Caco-2 (cell line): Measurements from ENCODE around the gene SLC6A20. TPM values are rescaled to one million over a fixed set of nuclear protein-coding genes. Genes with fewer than 3 reads are reported as not detected.

ENCODE experiments used
- BruUV-seq: library from RNA; stranded (reverse); fragments of 400-500 nt; replicated peaks from 2 replicates; lab custom pipeline; 2021; lab: Mats Ljungman, UMichigan
- CTCF ChIA-PET: fragments of 300-600 bp; sonication (Branson Sonifier 250); formaldehyde crosslinking; loops from one replicate; lab custom pipeline; 2022; ENCODE audit warnings: antibody characterized with exemption; lab: Charles Lee
- POLR2A ChIA-PET: fragments of 300-600 bp; sonication (Branson Sonifier 250); formaldehyde crosslinking; loops from one replicate; lab custom pipeline; 2022; ENCODE audit warnings: antibody characterized with exemption; lab: Charles Lee
- DNase-seq, 2 experiments: peaks; one replicate each; pipeline versions ENCODE4 v3.0.0 to v3.0.0-alpha.2; 2020 to 2022
- H3K27me3 ChIP-seq: replicated peaks from 2 replicates; pipeline ENCODE4 v1.6.0; 2011; ENCODE audit warnings: low read length; ENCODE audit not compliant: control insufficient read depth, insufficient read depth
- H3K36me3 ChIP-seq: 2 replicates; pipeline ENCODE4 v1.5.1; 2011; ENCODE audit warnings: low read length; ENCODE audit not compliant: control insufficient read depth, insufficient read depth
- H3K4me1 ChIP-seq: fragments of 250-450 bp; sonication (Bioruptor Pico); 2 replicates; pipeline ENCODE4 v1.5.1; 2020; ENCODE audit warnings: mild to moderate bottlenecking
- H3K4me3 ChIP-seq: 2 replicates; pipeline ENCODE4 v1.5.1; 2011; ENCODE audit warnings: low read depth, mild to moderate bottlenecking, control low read depth, low read length
- H3K9me3 ChIP-seq: fragments of 250-450 bp; sonication (Bioruptor Pico); 2 replicates; pipeline ENCODE4 v1.5.1; 2020; ENCODE audit warnings: mild to moderate bottlenecking, moderate library complexity
- H3K27ac Mint-ChIP-seq: one replicate; pipeline ENCODE4 v1.8.0; 2022; ENCODE audit warnings: mixed read lengths; ENCODE audit not compliant: unreplicated experiment
- H3K27me3 Mint-ChIP-seq: one replicate; pipeline ENCODE4 v1.8.0; 2022; ENCODE audit warnings: mixed read lengths; ENCODE audit not compliant: insufficient read depth, unreplicated experiment
- H3K36me3 Mint-ChIP-seq: one replicate; pipeline ENCODE4 v1.8.0; 2022; ENCODE audit warnings: mild to moderate bottlenecking, mixed read lengths; ENCODE audit not compliant: insufficient read depth, unreplicated experiment
- H3K4me1 Mint-ChIP-seq: one replicate; pipeline ENCODE4 v1.8.0; 2022; ENCODE audit warnings: low read depth, mixed read lengths; ENCODE audit not compliant: unreplicated experiment
- H3K4me3 Mint-ChIP-seq: one replicate; pipeline ENCODE4 v1.8.0; 2022; ENCODE audit warnings: mild to moderate bottlenecking, moderate library complexity, mixed read lengths; ENCODE audit not compliant: unreplicated experiment
- H3K9me3 Mint-ChIP-seq: one replicate; pipeline ENCODE4 v1.8.0; 2022; ENCODE audit warnings: mixed read lengths; ENCODE audit not compliant: unreplicated experiment
- intact Hi-C: fragments of 100-400 bp; cut with micrococcal nuclease; formaldehyde crosslinking; loops from one replicate; pipeline ENCODE4 v1.10.0; 2022; ENCODE audit not compliant: unreplicated experiment
- total RNA-seq: library from RNA; stranded (reverse); gene quantifications from 2 replicates; pipeline ENCODE4 v1.2.3, GENCODE V29; 2022
- TF ChIP-seq, protein P1 (sequence below), 2 experiments: fragments of 200-600 bp in 1 of 2; IDR thresholded peaks; 1 replicate in 1 of 2; 2 replicates in 1 of 2; pipeline versions ENCODE4 v1.5.1 to v1.8.0; 2011 to 2022; ENCODE audit warnings: antibody characterized with exemption in 1 of 2, control low read depth in 1 of 2, inconsistent platforms in 1 of 2, low read depth in 1 of 2, low read length in 1 of 2, mild to moderate bottlenecking in 1 of 2, moderate library complexity in 1 of 2; ENCODE audit not compliant: insufficient read depth in 1 of 2, severe bottlenecking in 1 of 2, unreplicated experiment in 1 of 2

Gene SLC6A20
- total RNA-seq, 1 experiment from 2014 or later = 0.39 TPM

DNA sequence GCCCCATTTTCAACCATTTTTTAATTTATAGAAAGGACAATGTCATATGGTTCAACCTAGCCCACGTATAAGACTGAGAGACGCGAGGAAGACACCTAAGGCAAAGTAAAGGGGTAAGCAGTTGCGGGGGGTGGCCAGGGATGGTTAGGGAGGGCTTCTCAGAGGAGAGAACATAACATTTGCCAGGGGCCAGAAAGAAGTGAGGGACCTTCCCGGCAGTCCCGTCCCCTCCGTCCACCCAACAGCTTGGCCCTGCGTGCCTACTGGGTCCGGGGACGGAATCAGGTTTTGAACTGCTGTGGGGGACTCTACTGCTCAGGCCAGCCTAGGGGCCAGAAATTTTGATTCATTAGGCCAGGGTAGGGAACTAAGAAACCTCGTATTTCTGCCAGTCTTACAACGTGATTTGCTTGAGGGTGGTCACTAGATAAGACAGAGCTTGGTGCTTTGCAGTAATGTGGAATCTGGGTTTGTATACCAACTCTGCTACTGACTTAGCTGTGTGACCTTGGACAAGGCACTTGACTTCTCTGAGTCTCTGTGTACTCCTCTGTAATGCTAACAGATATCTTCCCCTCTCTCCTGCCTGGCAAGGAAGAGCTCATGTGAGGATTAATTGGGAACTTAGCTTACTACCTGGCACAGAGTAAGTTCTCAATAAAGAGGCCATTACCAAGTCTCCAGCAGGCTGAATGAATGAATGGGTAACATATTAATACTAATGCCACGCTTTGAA is 734 bp upstream of the SLC6A20 start:
- no peaks in the 10 kb centered on the region for H3K9me3 Mint-ChIP-seq
- H3K36me3 ChIP-seq = no peaks in the 10 kb centered on the region; the same call in 1 of the 2 replicates
- peak overlapping the region; percentile 67 for H3K4me3 Mint-ChIP-seq
- no peak overlapping the region for H3K27ac Mint-ChIP-seq
- ChIA-PET CTCF (no interaction called here), POLR2A (no interaction called here)
- H3K27me3 ChIP-seq = no peaks in the 10 kb centered on the region
- H3K4me1 Mint-ChIP-seq = peaks cover 5% of the 10 kb centered on the region
- H3K27me3 Mint-ChIP-seq = peaks cover 4% of the 10 kb centered on the region
- TF ChIP-seq, protein P1, sequence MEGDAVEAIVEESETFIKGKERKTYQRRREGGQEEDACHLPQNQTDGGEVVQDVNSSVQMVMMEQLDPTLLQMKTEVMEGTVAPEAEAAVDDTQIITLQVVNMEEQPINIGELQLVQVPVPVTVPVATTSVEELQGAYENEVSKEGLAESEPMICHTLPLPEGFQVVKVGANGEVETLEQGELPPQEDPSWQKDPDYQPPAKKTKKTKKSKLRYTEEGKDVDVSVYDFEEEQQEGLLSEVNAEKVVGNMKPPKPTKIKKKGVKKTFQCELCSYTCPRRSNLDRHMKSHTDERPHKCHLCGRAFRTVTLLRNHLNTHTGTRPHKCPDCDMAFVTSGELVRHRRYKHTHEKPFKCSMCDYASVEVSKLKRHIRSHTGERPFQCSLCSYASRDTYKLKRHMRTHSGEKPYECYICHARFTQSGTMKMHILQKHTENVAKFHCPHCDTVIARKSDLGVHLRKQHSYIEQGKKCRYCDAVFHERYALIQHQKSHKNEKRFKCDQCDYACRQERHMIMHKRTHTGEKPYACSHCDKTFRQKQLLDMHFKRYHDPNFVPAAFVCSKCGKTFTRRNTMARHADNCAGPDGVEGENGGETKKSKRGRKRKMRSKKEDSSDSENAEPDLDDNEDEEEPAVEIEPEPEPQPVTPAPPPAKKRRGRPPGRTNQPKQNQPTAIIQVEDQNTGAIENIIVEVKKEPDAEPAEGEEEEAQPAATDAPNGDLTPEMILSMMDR (IDR thresholded peaks at IDR 0.05; ENCODE audit: insufficient read depth in 1 of 2, low read depth in 1 of 2, low read length in 1 of 2, severe bottlenecking in 1 of 2, unreplicated experiment in 1 of 2) = no peak
- H3K9me3 ChIP-seq = no peaks in the 10 kb centered on the region
- no peaks in the 10 kb centered on the region for H3K4me1 ChIP-seq
- peak overlapping the region; percentile 64 for H3K4me3 ChIP-seq
- DNase-seq = no peak
- intact Hi-C loops = no loop called here
- no peaks in the 10 kb centered on the region for H3K36me3 Mint-ChIP-seq
- BruUV-seq = no TSS peak

DNA sequence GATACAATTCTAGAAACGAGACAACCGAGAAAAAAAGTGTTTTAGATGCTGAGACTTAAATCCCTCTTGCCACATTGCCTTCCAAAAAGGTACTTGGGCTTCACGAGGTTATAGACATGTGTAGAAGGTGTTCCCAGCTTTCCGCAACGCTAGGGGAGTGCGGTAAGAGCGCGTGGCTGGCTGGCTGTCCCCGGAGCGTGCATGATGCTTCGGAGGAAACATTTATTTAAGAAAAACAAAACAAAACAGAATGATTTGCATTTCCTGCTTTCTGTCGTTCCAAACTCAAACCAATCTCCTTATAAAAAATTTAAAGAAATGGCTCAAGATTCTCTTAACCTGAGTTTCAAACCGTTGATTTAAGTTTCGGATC is 841 bp downstream of the SLC6A20 start:
- BruUV-seq = TSS peak; percentile 53
- Histone ChIP-seq H3K9me3 (no peaks in the 10 kb centered on the region), H3K4me1 (no peaks in the 10 kb centered on the region), H3K36me3 (no peaks in the 10 kb centered on the region; the same call in 1 of the 2 replicates), H3K27me3 (no peaks in the 10 kb centered on the region), H3K4me3 (peak overlapping the region; percentile 64)
- TF ChIP-seq, protein P1 (IDR thresholded peaks at IDR 0.05; ENCODE audit: insufficient read depth in 1 of 2, low read depth in 1 of 2, low read length in 1 of 2, severe bottlenecking in 1 of 2, unreplicated experiment in 1 of 2) = no peak
- Mint-ChIP-seq H3K27ac (no peak overlapping the region), H3K27me3 (peaks cover 4% of the 10 kb centered on the region), H3K4me3 (peak overlapping the region; percentile 67), H3K4me1 (peaks cover 5% of the 10 kb centered on the region), H3K9me3 (peaks cover under 1% of the 10 kb centered on the region), H3K36me3 (no peaks in the 10 kb centered on the region)
- intact Hi-C loops = no loop called here
- POLR2A ChIA-PET = no interaction called here
- CTCF ChIA-PET = no interaction called here
- no peak for DNase-seq

DNA sequence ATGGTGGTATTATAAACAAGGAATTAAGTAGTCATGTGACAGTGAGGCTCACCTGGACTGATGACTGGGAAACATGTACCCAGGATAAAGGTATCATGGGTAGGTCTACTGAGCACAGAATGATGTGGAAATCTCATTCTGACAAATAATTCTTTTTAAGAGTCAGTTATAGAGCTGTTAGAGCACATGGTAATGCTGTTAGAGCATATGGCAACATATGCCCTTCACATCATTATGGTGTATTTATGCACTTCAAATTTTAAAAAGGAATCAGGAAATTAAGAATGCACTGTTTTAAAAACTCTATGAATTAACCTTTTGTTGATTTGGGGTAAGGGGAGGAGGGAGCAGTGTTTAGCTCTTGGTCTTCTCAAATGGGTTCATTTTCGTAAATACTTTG is 1.7 kb downstream of the SLC6A20 start:
- intact Hi-C loops = no loop called here
- no peaks in the 10 kb centered on the region for H3K36me3 Mint-ChIP-seq
- no peak overlapping the region for H3K4me3 Mint-ChIP-seq
- no peak overlapping the region for H3K27ac Mint-ChIP-seq
- DNase-seq = no peak
- TF ChIP-seq, protein P1 (IDR thresholded peaks at IDR 0.05; ENCODE audit: insufficient read depth in 1 of 2, low read depth in 1 of 2, low read length in 1 of 2, severe bottlenecking in 1 of 2, unreplicated experiment in 1 of 2) = no peak
- POLR2A ChIA-PET = no interaction called here
- Histone ChIP-seq H3K4me1 (no peaks in the 10 kb centered on the region), H3K9me3 (no peaks in the 10 kb centered on the region), H3K27me3 (no peaks in the 10 kb centered on the region), H3K36me3 (no peaks in the 10 kb centered on the region; the same call in 1 of the 2 replicates), H3K4me3 (no peak overlapping the region)
- CTCF ChIA-PET = no interaction called here
- BruUV-seq = no TSS peak
- peaks cover 5% of the 10 kb centered on the region for H3K4me1 Mint-ChIP-seq
- H3K27me3 Mint-ChIP-seq = peaks cover 4% of the 10 kb centered on the region
- peaks cover 8% of the 10 kb centered on the region for H3K9me3 Mint-ChIP-seq
